ENCODE results near the gene FOXB1.

The FOXB1 gene

GRCh38 chr15:60017538-60018520 lies 13.7 kb downstream of the FOXB1 start:
- DNase-seq (ENCODE audit: low read depth in 2 of 2), result no peak

- DNase-seq (ENCODE audit: low read depth in 2 of 2), result no peak
These were observed 16.6 kb downstream of the FOXB1 start for GRCh38 chr15:60020736-60021135.

GRCh38 chr15:60021589-60022378 lies 17.7 kb downstream of the FOXB1 start:
- DNase-seq (ENCODE audit: low read depth in 2 of 2), result no peak

- no peak for DNase-seq (ENCODE audit: low read depth in 2 of 2)
These were observed 18.2 kb downstream of the FOXB1 start for GRCh38 chr15:60022379-60022741.

- DNase-seq (ENCODE audit: low read depth in 2 of 2), result no peak
These were observed 22.4 kb downstream of the FOXB1 start for GRCh38 chr15:60026555-60026954.

GRCh38 chr15:60035344-60035743 lies 31.2 kb downstream of the FOXB1 start:
- no peak for DNase-seq (ENCODE audit: low read depth in 2 of 2)

GRCh38 chr15:60039316-60039715 lies 35.2 kb downstream of the FOXB1 start:
- no peak for DNase-seq (ENCODE audit: low read depth in 2 of 2)

GRCh38 chr15:60043744-60044435 lies 39.8 kb downstream of the FOXB1 start:
- DNase-seq (ENCODE audit: low read depth in 2 of 2), result no peak

GRCh38 chr15:60044636-60045270 lies 40.6 kb downstream of the FOXB1 start:
- no peak for DNase-seq (ENCODE audit: low read depth in 2 of 2)

GRCh38 chr15:60047701-60048100 lies 43.6 kb downstream of the FOXB1 start:
- DNase-seq (ENCODE audit: low read depth in 2 of 2), result no peak

GRCh38 chr15:60049948-60050347 lies 45.8 kb downstream of the FOXB1 start:
- no peak for DNase-seq (ENCODE audit: low read depth in 2 of 2)

GRCh38 chr15:60052796-60053195 lies 48.7 kb downstream of the FOXB1 start:
- DNase-seq (ENCODE audit: low read depth in 2 of 2), result no peak

- no peak for DNase-seq (ENCODE audit: low read depth in 2 of 2)
These were observed 50.4 kb downstream of the FOXB1 start for GRCh38 chr15:60054472-60054871.
